Measurements from ENCODE around the gene PTEN.

PTEN gene

DNA sequence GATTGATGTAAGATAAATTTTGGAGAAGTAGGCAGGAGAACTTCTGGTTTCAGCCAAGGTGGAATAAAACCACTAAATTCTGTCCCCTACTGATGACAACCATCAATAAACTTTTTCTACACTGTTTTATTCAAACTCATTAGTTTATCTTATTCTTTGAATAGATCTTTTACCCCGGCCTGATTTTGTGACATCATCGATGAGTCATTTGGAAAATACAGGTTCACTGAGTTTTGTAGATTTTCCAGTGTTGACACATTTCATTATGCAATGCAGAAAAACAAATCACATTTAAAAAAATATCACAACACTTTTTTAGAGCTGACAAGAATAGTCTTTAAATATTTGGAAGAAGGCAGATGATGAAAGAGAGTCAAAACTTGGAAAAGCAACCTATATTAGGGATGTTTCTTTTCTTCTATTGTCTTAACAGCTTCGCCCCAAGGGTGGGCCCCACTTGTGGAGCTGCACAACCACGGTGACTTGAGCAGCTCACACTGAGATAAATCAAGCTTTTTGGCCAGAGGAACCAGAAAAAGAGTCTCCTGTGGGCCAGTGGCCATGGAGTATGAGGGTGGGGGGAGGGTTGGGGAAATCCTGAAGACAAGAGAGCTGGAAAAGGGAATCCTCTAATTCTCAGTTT, 112.8 kb downstream of the PTEN start:
- no peak for DNase-seq (ENCODE audit: low spot score)

DNA sequence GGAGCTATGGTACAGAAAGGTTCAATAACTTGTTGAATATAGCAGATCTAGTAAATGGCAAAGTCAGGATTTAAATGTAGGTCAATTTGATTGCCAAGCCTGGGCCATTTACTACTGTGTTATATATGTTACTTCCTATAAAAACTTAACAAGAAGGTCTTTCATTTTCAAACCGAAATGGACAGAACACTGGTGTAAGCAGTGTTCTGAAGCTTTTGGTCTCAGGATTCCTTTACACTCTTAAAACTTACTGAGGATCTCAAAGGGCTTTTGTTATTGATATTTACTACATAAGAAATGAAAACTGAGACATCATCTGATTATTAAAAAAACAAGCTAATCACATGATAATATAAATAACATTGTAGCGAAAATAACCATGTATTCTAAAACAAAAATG, 114.7 kb downstream of the PTEN start:
- DNase-seq (ENCODE audit: low spot score): no peak

DNA sequence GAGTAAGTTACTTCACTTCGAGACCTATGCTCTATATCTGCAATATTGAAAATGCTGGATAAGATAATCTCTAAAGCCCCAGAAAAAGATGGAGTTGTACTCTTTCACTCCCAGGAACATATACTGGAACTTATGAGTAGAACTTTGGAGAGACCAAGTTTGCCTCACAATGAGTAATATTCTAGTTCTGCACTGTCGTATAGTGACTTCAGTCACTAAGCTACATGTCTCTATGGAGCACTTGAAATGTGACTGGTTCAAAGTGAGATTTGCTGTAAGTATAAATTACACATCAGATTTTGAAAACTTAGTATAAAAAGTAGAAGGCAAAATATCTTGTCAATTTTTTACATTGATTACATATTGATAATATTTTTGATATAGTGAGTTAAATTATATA, 116.4 kb downstream of the PTEN start:
- DNase-seq (ENCODE audit: low spot score): no peak

DNA sequence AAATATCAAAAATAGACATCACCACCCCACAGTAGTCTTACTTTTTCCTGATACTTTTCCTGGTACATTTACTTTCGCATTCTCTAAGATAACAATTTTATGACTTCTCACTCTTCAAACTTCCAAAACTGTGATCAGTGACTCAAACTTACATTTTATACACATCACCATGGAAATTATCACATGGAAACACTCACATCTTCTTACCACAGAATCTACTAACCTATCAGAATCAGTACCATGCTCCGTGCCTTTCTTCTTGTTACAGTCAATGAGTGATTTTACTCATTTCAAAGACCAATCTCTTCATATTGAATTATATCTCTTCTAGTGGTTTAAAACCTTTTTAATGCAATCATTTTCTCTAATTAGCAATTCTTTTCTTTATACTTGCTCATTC, 120.3 kb downstream of the PTEN start:
- DNase-seq (ENCODE audit: low spot score): no peak

DNA sequence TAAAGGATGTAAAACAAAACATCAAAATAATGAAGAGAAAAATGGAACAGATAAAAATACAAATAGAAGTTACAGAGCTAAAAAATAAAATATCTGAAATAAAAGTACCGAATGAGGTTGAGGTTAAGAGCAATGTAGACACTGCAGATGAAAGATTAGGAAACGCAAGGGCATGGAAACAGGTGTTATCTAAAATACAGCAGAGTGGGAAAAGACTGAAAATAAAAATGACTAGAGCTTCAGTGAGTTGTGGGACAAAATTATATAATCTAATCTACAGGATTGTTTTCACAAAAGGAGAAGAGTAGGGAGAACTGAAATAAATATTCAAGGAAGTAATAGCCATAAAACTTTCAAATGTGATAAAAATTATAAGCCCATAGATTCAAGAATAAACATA, 123.8 kb downstream of the PTEN start:
- no peak for DNase-seq (ENCODE audit: low spot score)

DNA sequence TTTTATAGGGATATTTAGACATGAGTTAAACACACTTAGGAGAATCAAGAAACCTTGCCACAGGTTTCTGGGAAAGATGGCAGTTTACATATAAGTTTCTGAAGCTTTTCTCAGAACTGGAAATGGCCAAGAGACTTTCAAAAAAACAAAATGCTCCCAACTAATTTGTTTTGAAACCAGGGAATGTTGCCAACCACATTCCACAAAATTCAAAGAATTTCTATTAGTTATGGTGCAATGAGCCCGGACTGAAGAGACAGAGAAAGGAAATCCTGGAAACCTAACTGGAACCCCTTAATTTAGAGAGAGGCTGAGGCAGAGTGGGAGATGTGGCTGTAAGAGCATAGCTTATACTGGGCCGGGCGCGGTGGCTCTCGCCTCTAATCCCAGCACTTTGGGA, 128.5 kb downstream of the PTEN start:
- DNase-seq (ENCODE audit: low spot score): peak; percentile 39

DNA sequence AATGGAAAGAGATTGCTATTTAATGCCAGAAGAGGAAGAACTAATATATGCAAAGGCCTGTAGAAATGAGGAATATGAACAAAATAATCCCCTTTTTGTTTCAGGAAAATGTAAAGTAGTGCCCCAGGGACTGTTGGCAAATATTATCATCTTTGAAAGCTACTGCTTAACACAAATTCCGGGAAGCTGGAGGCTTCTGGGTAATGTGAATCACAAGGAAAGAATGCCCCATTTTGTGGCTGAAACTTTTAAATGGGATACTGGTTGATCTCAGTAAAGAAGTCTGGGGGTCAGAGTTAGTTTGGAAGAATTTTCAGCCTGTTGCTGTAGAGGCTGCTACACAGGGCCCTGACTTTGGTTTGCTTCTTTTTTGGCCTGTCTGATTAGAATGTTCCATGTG, 141.0 kb downstream of the PTEN start:
- DNase-seq (ENCODE audit: low spot score): peak; percentile 21

DNA sequence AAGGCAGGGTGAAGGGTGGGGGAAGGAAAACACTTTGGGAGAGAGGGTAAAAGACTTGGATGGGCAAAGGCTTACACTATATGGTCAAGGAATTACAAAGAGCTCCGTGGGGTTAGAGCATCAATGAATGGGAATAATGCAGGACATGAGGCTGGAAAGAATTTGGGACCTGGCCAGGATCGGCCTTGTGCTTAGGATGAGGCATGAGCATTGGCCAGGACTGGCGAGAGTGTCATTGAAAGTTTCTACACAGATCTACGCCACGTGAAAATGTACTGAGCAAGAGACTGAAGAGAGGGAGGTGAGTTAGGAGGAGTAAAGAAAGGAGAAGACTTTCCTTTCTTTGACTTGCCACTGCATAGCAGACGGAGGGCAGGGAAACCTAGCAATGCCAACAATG, 142.8 kb downstream of the PTEN start:
- no peak for DNase-seq (ENCODE audit: low spot score)

DNA sequence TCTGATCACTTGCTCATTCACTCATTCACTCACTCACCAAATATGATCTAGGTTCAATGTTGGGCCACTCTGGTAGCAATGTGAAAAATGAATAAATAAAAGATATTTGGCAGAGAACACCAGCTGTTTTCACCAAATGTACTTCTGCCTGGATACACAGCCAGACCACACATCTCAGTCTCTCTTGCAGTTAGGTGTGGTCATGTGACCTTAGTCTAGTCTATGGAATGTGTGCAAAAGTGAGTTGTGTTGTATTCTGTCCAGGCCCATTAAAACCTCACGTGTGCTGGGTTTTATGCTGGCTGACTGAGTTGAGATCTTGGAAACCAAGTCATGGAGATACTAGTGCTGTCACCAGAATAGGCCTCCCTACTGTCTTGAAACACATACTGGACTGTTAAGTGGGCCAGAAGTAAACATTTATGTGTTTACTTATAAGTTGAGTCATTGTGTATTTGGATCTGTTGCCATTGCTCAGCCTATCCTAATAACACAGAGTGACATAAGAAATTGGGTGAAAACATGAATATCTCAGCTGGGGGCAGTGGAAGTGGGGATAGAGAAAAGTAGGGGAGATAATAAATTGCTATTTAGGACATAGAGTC, 145.5 kb downstream of the PTEN start:
- no peak for DNase-seq (ENCODE audit: low spot score)

DNA sequence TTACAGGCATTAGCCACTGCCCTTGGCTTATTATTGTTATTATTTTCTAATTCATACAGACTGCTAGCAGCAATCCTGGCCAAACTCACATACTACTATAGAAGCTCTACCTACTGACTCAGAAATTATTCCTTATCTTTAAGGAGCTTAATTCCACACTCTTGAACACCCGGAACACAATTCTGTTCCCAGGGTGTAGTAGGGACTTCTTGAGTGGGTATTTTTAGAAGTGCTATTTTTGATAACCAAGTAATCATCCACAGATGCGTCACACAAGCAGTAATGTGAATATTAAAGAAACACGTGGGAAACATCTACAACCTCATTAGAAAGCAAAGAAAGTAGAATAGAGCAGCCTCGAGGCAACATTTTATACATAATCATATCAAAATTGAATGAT, 149.2 kb downstream of the PTEN start:
- no peak for DNase-seq (ENCODE audit: low spot score)

DNA sequence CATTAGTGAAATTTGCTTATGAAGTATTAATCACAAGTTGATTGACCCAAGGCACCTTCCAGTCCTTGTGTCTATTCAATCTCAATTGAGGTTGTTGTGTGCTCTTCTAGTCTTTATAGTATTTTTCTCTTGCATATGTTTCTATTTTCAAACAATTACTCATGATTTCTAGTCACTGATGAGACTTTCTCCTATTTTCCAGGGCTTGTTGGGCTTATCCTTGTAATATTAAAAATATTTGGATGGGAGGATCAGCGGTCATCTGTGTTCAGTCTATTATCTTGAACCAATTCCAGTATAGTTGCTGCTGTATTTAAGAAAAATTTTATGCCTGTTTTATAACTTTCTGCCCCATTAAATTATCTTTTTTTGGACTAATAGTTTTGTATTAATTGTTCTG, 154.4 kb downstream of the PTEN start:
- peak; percentile 48 for DNase-seq (ENCODE audit: low spot score)

DNA sequence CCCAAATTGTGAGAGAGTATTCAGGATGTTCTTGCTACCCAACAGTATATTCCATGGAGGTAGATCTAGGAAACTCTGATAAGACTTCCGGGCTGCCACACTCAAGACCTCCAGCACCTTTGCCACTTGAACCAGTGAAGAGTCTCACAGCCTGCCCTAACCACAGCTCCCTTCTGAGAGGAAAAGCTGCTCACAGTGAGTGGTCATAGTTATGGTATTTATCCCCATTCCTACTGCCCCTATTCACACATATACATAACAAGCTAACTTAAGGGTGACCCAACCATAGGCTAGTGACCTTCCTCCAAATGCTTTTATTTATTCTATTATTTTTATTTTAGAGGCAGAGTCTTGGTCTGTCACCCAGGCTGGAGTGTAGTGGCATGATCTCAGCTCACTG, 156.3 kb downstream of the PTEN start:
- no peak for DNase-seq (ENCODE audit: low spot score)
